Body of pancreas (tissue), 4 donors: Measurements from ENCODE around the gene TECRL. TPM values are rescaled to one million over a fixed set of nuclear protein-coding genes. Genes with fewer than 3 reads are reported as not detected.
A peak's percentile ranks its signal among the peaks of the same experiment; 100 is the strongest.

Experiments used
- ATAC-seq: fragments of 150-250 bp; one replicate; pipeline ENCODE4 v1.9.1; 2016
- DNase-seq, 4 donors: peaks; one replicate each; pipeline ENCODE4 v3.0.0-alpha.2; 2019
- H3K27ac ChIP-seq, 4 donors: fragments of 200-600 bp; sonication (generic); 1 replicate in 3 of 4; 2 replicates in 1 of 4; pipeline versions ENCODE4 v1.5.1 to v1.6.1; 2016 to 2019; ENCODE audit warnings: mild to moderate bottlenecking in 1 of 4, mixed read lengths in 1 of 4, moderate library complexity in 1 of 4
- H3K27me3 ChIP-seq, 2 donors: fragments of 200-600 bp; sonication (generic); one replicate each; pipeline ENCODE4 v1.6.0; 2016; ENCODE audit warnings: mild to moderate bottlenecking in 1 of 2
- H3K36me3 ChIP-seq, 2 donors: fragments of 200-600 bp; sonication (generic); replicated peaks in 1 of 2; 2 replicates each; pipeline ENCODE4 v1.5.1; 2016; ENCODE audit warnings: low read depth in 2 of 2; ENCODE audit not compliant: insufficient read depth in 1 of 2
- H3K4me1 ChIP-seq: fragments of 200-600 bp; sonication (generic); one replicate; pipeline ENCODE4 v1.6.0; 2016
- H3K4me3 ChIP-seq, 2 donors: fragments of 200-600 bp; sonication (generic); 1 replicate in 1 of 2; 2 replicates in 1 of 2; pipeline ENCODE4 v1.5.1; 2016 to 2019
- H3K9me3 ChIP-seq, 3 donors: fragments of 200-600 bp; sonication (generic); 1 replicate in 2 of 3; 2 replicates in 1 of 3; pipeline ENCODE4 v1.5.1; 2016
- POLR2A ChIP-seq, 3 donors: fragments of 450-650 bp; IDR thresholded peaks; one replicate each; pipeline ENCODE4 v1.6.1; 2016; ENCODE audit warnings: antibody characterized with exemption in 3 of 3, mild to moderate bottlenecking in 2 of 3
- WGBS, 2 donors: methylation state at CpG; one replicate each; pipeline ENCODE4 v1.1.5; 2017; 5-methylcytosine and 5-hydroxymethylcytosine counted together
- intact Hi-C: fragments of 100-400 bp; cut with DNase I; formaldehyde crosslinking; loops from one replicate; pipeline ENCODE4 v1.15.1; 2023
- total RNA-seq, 2 donors: library from RNA; depleted of rRNA; stranded (reverse); fragments of >200 nt; gene quantifications; one replicate each; pipeline ENCODE4 v1.1.0, GENCODE V29; 2016
- TF ChIP-seq, protein P1 (sequence below), 7 experiments: fragments of 450-650 bp in 4 of 7; fragments of 200-600 bp in 3 of 7; sonication (generic) in 3 of 7; IDR thresholded peaks; one replicate each; pipeline ENCODE4 v1.5.1; 2016 to 2019; ENCODE audit warnings: antibody characterized with exemption in 7 of 7

The TECRL gene
- total RNA-seq, 2 donors from 2014 or later: not detected

DNA sequence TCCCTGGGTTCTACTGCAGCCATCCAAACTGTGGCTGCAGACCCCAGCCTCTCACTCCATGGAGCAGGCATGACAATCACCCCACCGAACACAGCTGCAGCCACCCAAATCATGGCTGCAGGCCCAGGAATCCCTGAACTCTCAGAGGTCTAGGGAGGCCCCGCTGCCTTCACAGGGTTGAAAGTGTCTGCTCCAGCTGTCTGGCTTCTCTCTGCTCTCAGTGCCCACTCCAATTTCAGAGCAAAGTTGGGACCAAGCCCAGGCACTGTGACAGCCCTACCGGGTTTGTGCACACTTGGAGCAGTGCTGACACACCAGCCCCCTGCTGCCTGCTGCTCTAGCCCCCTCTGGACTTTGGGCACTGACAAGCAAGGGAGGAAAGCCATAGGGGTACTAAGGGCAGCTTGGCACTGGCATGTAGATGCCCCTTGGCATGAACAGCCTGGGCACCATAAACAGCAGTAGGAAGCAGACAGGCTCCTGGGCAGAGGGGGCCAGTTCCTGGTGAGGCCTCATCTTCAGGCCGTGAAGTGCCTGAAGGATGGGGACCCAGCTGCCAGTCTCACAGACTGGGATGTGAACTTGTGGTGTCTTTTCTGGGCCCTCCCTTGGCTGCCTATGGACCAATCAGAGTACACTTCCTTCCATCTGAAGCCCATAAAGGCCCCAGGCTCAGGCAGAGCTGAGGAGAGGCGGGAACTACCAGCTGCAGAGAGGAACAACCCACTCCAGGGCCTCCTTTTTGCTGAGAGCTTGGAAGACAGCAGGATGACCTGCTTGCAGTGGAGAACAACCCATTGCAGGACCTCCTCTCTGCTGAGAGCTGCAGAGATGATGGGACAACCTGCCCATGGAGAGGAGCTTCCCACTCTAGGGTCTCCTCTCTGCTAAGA lies 68.8 kb downstream of the TECRL start:
- H3K27me3 ChIP-seq: no peaks in the 10 kb centered on the region
- ATAC-seq (peak; percentile 21), DNase-seq (no peak)
- H3K4me1 ChIP-seq: no peaks in the 10 kb centered on the region
- intact Hi-C loops: no loop called here
- no peak overlapping the region for H3K27ac ChIP-seq
- no peaks in the 10 kb centered on the region for H3K9me3 ChIP-seq
- no peak for TF ChIP-seq POLR2A (IDR thresholded peaks at IDR 0.05)
- TF ChIP-seq, protein P1, sequence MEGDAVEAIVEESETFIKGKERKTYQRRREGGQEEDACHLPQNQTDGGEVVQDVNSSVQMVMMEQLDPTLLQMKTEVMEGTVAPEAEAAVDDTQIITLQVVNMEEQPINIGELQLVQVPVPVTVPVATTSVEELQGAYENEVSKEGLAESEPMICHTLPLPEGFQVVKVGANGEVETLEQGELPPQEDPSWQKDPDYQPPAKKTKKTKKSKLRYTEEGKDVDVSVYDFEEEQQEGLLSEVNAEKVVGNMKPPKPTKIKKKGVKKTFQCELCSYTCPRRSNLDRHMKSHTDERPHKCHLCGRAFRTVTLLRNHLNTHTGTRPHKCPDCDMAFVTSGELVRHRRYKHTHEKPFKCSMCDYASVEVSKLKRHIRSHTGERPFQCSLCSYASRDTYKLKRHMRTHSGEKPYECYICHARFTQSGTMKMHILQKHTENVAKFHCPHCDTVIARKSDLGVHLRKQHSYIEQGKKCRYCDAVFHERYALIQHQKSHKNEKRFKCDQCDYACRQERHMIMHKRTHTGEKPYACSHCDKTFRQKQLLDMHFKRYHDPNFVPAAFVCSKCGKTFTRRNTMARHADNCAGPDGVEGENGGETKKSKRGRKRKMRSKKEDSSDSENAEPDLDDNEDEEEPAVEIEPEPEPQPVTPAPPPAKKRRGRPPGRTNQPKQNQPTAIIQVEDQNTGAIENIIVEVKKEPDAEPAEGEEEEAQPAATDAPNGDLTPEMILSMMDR (IDR thresholded peaks at IDR 0.05): no peak
- H3K36me3 ChIP-seq: no peaks in the 10 kb centered on the region
- WGBS, 2 donors: 51 to 64% methylated on average over 4 to 5 of the region's 5 CpGs
- H3K4me3 ChIP-seq: no peak overlapping the region

DNA sequence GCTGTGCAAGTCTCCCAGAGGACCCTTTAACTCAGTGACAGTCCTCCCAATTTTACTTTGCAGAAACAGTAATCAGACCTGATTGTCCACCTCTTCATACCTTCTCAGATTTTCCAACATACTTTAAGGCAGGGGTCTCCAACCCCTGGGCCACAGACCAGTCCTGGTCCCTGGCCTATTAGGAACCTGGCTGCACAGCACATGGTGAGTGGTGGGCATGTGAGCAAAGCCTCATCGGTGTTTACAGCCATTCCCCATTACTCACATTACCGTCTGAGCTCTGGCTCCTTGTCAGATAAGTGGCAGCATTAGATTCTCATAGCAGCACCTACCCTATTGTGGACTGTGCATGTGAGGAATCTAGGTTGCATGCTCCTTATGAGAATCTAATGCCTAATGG lies 74.3 kb downstream of the TECRL start:
- 52 to 83% methylated on average over 2 of the region's 2 CpGs for WGBS, 2 donors
- Histone ChIP-seq H3K9me3 (no peaks in the 10 kb centered on the region), H3K27ac (no peak overlapping the region), H3K36me3 (no peaks in the 10 kb centered on the region), H3K27me3 (no peaks in the 10 kb centered on the region), H3K4me3 (no peak overlapping the region), H3K4me1 (no peaks in the 10 kb centered on the region)
- TF ChIP-seq, protein P1 (IDR thresholded peaks at IDR 0.05): no peak
- TF ChIP-seq POLR2A (IDR thresholded peaks at IDR 0.05): no peak
- intact Hi-C loops: no loop called here
- ATAC-seq (no peak), DNase-seq (no peak)

DNA sequence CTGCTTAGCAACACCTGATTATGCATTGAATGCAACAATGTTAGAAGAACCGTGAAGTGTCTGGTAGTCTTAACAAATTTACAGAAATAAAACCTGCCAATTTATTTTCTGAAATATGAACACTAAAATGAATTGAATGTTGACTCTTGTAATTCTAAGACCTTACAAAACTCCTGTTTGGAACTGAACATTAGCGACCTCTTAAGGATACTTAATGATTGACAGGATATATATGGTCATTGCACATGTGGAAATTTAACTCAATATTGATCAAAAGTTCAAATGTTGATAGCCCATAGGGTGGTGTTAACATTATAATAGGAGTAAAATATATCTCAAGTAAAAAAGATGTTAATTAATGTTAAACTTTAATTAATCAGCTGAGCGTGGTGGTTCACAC lies 79.1 kb downstream of the TECRL start:
- no peak overlapping the region for H3K4me3 ChIP-seq
- DNase-seq (no peak), ATAC-seq (no peak)
- 46% methylated on average over 3 of the region's 3 CpGs for WGBS, 2 donors
- H3K9me3 ChIP-seq: no peaks in the 10 kb centered on the region
- no peaks in the 10 kb centered on the region for H3K4me1 ChIP-seq
- TF ChIP-seq, protein P1 (IDR thresholded peaks at IDR 0.05): no peak
- no peak for TF ChIP-seq POLR2A (IDR thresholded peaks at IDR 0.05)
- intact Hi-C loops: no loop called here
- H3K27me3 ChIP-seq: no peaks in the 10 kb centered on the region
- H3K27ac ChIP-seq: no peak overlapping the region
- H3K36me3 ChIP-seq: no peaks in the 10 kb centered on the region

DNA sequence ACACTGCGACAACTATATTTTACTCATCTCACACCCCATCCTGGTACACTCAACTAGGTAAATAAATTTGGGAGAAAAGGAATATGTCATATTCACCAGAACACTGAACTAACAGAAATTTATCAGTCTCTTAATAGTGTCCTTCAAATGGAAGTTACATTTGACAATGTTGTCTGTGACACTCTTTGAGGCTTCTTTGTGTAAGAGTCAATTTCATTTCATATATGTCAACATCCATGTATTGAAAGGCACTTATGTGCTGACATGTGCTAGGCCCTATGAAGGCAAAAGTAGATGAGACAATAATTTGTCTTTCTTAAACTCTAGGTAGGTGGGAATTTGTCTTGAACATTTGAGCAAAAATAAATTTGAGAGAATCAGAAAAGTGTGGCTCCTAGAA lies 82.0 kb downstream of the TECRL start:
- intact Hi-C loops: no loop called here
- Histone ChIP-seq H3K4me1 (no peaks in the 10 kb centered on the region), H3K36me3 (no peaks in the 10 kb centered on the region), H3K4me3 (no peak overlapping the region), H3K27me3 (no peaks in the 10 kb centered on the region), H3K9me3 (no peaks in the 10 kb centered on the region), H3K27ac (no peak overlapping the region)
- 81 to 89% methylated on average over 1 of the region's 1 CpG for WGBS, 2 donors
- no peak for ATAC-seq
- DNase-seq: no peak
- TF ChIP-seq, protein P1 (IDR thresholded peaks at IDR 0.05): no peak
- TF ChIP-seq POLR2A (IDR thresholded peaks at IDR 0.05): no peak

DNA sequence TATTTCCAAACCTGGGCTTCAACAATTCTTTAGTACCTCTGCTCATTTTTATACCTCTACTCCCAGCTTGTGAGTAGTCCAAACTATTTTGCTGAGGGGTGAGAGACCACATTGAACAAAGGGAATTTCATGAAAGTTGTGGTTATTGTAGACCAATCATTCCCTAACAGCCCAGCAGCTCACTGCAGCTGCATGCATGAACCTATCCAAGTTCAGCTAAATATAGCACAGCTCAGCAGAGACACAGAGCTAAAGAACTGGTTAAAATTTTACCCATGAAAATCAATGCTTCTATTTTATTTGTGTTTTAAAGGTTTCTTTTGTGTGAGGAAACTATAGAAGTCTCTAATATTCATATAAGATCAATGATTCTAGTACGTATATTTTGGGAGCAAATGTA lies 82.7 kb downstream of the TECRL start:
- DNase-seq: no peak
- Histone ChIP-seq H3K27ac (no peak overlapping the region), H3K27me3 (no peaks in the 10 kb centered on the region), H3K4me1 (no peaks in the 10 kb centered on the region), H3K9me3 (no peaks in the 10 kb centered on the region), H3K4me3 (no peak overlapping the region), H3K36me3 (no peaks in the 10 kb centered on the region)
- TF ChIP-seq, protein P1 (IDR thresholded peaks at IDR 0.05): no peak
- TF ChIP-seq POLR2A (IDR thresholded peaks at IDR 0.05): no peak
- no peak for ATAC-seq
- intact Hi-C loops: no loop called here
- WGBS, 2 donors: 18 to 27% methylated on average over 1 of the region's 1 CpG
